K562 (cell line): Measurements from ENCODE around the gene TRIM33. TPM values are rescaled to one million over a fixed set of nuclear protein-coding genes. Genes with fewer than 3 reads are reported as not detected.

ENCODE experiments used
- ATAC-seq: fragments of 200-7000 bp; cut with Tn5 transposase; 3 replicates; pipeline ENCODE4 v1.9.1; 2020; ENCODE audit warnings: moderate library complexity
- BruUV-seq: library from RNA; stranded (reverse); fragments of 400-500 nt; replicated peaks from 2 replicates; lab custom pipeline; 2021; lab: Mats Ljungman, UMichigan
- CTCF ChIA-PET: fragments of 300-600 bp; formaldehyde crosslinking; extraction: SDS; loops from one replicate; lab custom pipeline; 2021; ENCODE audit warnings: low intra/inter-chr PET ratio; lab: Yijun Ruan, JAX
- POLR2A ChIA-PET: fragments of 300-600, 350-650 bp; sonication (Branson Sonifier 250); formaldehyde crosslinking; extraction: SDS; loops from one replicate; lab custom pipeline; 2021; ENCODE audit warnings: antibody characterized with exemption, inconsistent platforms; lab: Yijun Ruan, JAX
- DNase-seq, 4 experiments: peaks; one replicate each; pipeline versions ENCODE4 v3.0.0 to v3.0.0-alpha.2; 2011 to 2018; ENCODE audit warnings: low spot score in 3 of 4, mixed read lengths in 3 of 4; ENCODE audit errors: extremely low read depth in 1 of 4
- FAIRE-seq: peaks from 2 replicates; lab custom pipeline; 2011; peaks lifted over from hg19 to GRCh38; lab: Jason Lieb, UNC
- H2AFZ ChIP-seq: 2 replicates; pipeline ENCODE4 v1.6.0; 2011; ENCODE audit warnings: low read depth, low read length, control low read depth, inconsistent platforms
- H3K27ac ChIP-seq: fragments of 200-600 bp; 3 replicates; pipeline ENCODE4 v1.8.0; 2011; ENCODE audit warnings: low read depth, mild to moderate bottlenecking, control low read depth, inconsistent platforms, low read length, moderate library complexity, mixed read lengths; ENCODE audit errors: extremely low read depth
- H3K27me3 ChIP-seq, 2 experiments: fragments of 300-600 bp in 1 of 2; 2 replicates in 1 of 2; 3 replicates in 1 of 2; pipeline versions ENCODE4 v1.6.0 to v1.8.0; 2011; ENCODE audit warnings: inconsistent platforms in 2 of 2, low read length in 2 of 2, mild to moderate bottlenecking in 1 of 2, mixed read lengths in 1 of 2, moderate library complexity in 1 of 2; ENCODE audit not compliant: control insufficient read depth in 2 of 2, insufficient read depth in 2 of 2
- H3K36me3 ChIP-seq: fragments of 300-600 bp; 3 replicates; pipeline ENCODE4 v1.8.0; 2011; ENCODE audit warnings: mild to moderate bottlenecking, low read length, inconsistent platforms; ENCODE audit not compliant: control insufficient read depth, insufficient read depth
- H3K4me1 ChIP-seq, 2 experiments: fragments of 200-600 bp in 1 of 2; replicated peaks in 1 of 2; 2 replicates in 1 of 2; 3 replicates in 1 of 2; pipeline versions ENCODE4 v1.5.1 to v1.8.0; 2011; ENCODE audit warnings: inconsistent platforms in 2 of 2, low read length in 2 of 2, mild to moderate bottlenecking in 1 of 2, mixed read lengths in 1 of 2, moderate library complexity in 1 of 2; ENCODE audit not compliant: control insufficient read depth in 2 of 2, insufficient read depth in 2 of 2
- H3K4me2 ChIP-seq: 2 replicates; pipeline ENCODE4 v1.6.1; 2011; ENCODE audit warnings: low read length, control low read depth, inconsistent platforms, mixed read lengths; ENCODE audit not compliant: insufficient read depth
- H3K4me3 ChIP-seq: fragments of 200-600 bp; sonication (generic), shearing (Covaris generic); 2 replicates; pipeline ENCODE4 v1.5.1; 2016; ENCODE audit warnings: control low read depth, inconsistent platforms
- H3K79me2 ChIP-seq: fragments of 200-600 bp; 3 replicates; pipeline ENCODE4 v1.8.0; 2011; ENCODE audit warnings: low read length, inconsistent platforms; ENCODE audit not compliant: control insufficient read depth, insufficient read depth
- H3K9ac ChIP-seq, 2 experiments: 2 replicates each; pipeline versions ENCODE4 v1.6.0 to v1.6.1; 2011; ENCODE audit warnings: low read depth in 2 of 2, low read length in 2 of 2, control low read depth in 1 of 2, inconsistent platforms in 1 of 2, mild to moderate bottlenecking in 1 of 2, mixed read lengths in 1 of 2; ENCODE audit not compliant: insufficient read depth in 1 of 2
- H3K9me1 ChIP-seq: one replicate; pipeline ENCODE4 v1.6.0; 2011; ENCODE audit warnings: inconsistent platforms, mild to moderate bottlenecking, low read length, moderate library complexity; ENCODE audit not compliant: control insufficient read depth, insufficient read depth
- H3K9me3 ChIP-seq: replicated peaks from 2 replicates; pipeline ENCODE4 v1.5.1; 2011; ENCODE audit warnings: low read depth, low read length, inconsistent platforms; ENCODE audit not compliant: control insufficient read depth, insufficient read depth
- H4K20me1 ChIP-seq: replicated peaks from 2 replicates; pipeline ENCODE4 v1.6.1; 2011; ENCODE audit warnings: low read length, inconsistent platforms, mixed read lengths; ENCODE audit not compliant: control insufficient read depth, insufficient read depth
- ARID1B ChIP-seq: fragments of 450-650 bp; IDR thresholded peaks from 2 replicates; pipeline ENCODE4 v1.6.1; 2016; ENCODE audit warnings: antibody characterized with exemption, mild to moderate bottlenecking, inconsistent platforms
- CHD2 ChIP-seq: IDR thresholded peaks from 2 replicates; pipeline ENCODE4 v1.6.1; 2011; ENCODE audit warnings: low read depth, low read length
- GATA2 ChIP-seq: sonication (generic); formaldehyde crosslinking; IDR thresholded peaks from 2 replicates; pipeline ENCODE4 v1.4.0; 2020; ENCODE audit warnings: mild to moderate bottlenecking, missing genetic modification reagents
- POU5F1 ChIP-seq: fragments of 150-350 bp; IDR thresholded peaks from 2 replicates; pipeline ENCODE4 v1.6.1; 2014; ENCODE audit warnings: borderline replicate concordance, low read length, low read depth, mild to moderate bottlenecking; ENCODE audit not compliant: partially characterized antibody
- TAF1 ChIP-seq: IDR thresholded peaks from 2 replicates; pipeline ENCODE4 v1.6.1; 2011; ENCODE audit warnings: mild to moderate bottlenecking, low read length, moderate library complexity; ENCODE audit not compliant: insufficient read depth, control insufficient read depth, severe bottlenecking; ENCODE audit errors: extremely low read depth
- THAP7 ChIP-seq: fragments of 250-450 bp; sonication (Bioruptor Pico); IDR thresholded peaks from 2 replicates; pipeline ENCODE4 v1.5.0; 2021
- USF2 ChIP-seq: sonication (generic); formaldehyde crosslinking; IDR thresholded peaks from 2 replicates; pipeline ENCODE4 v1.5.0; 2020; ENCODE audit warnings: missing genetic modification reagents
- ZC3H11A ChIP-seq: IDR thresholded peaks from 2 replicates; pipeline ENCODE4 v1.6.1; 2012; ENCODE audit warnings: low read depth, low read length, improper control_type of control experiment
- ZNF184 ChIP-seq: sonication (generic); formaldehyde crosslinking; IDR thresholded peaks from 2 replicates; pipeline ENCODE4 v1.5.0; 2020; ENCODE audit warnings: missing genetic modification reagents
- ZNF436 ChIP-seq: fragments of 250-450, 450-650 bp; sonication (Bioruptor Pico); formaldehyde crosslinking; IDR thresholded peaks from 2 replicates; pipeline ENCODE4 v1.7.0; 2020; ENCODE audit warnings: mild to moderate bottlenecking
- WGBS: fragments of 100-300 bp; shearing (Covaris generic); methylation state at CpG from one replicate; pipeline ENCODE4 v1.1.6; 2016; ENCODE audit warnings: low coverage, mixed read lengths; ENCODE audit not compliant: insufficient coverage; ENCODE audit errors: missing lambda C conversion rate; 5-methylcytosine and 5-hydroxymethylcytosine counted together
- in situ Hi-C: fragments of 300-500 bp; cut with MboI; formaldehyde crosslinking; loops from 4 replicates; pipeline ENCODE4 v1.15.0; 2018; ENCODE audit warnings: inconsistent platforms, mixed read lengths
- intact Hi-C: fragments of 100-400 bp; cut with micrococcal nuclease; formaldehyde crosslinking; loops from 2 replicates; pipeline ENCODE4 v1.14.2; 2022
- polyA plus RNA-seq, 8 experiments: library from polyadenylated mRNA; depleted of rRNA in 4 of 8; stranded (reverse) in 5 of 8; unstranded in 3 of 8; fragments of >200 nt; fragmentation: Nextera tagmentation in 2 of 8; fragmentation: Illumina TruSeq in 1 of 8; extraction: Ambion mirVana in 2 of 8; extraction: Trizol in 1 of 8; gene quantifications; 2 replicates each; pipeline versions ENCODE4 v1.2.1 to v1.2.3, GENCODE V29; 2011 to 2014; ENCODE audit warnings: inconsistent platforms in 1 of 8, missing spikeins in 1 of 8
- total RNA-seq, 7 experiments: library from RNA; depleted of rRNA in 6 of 7; stranded (reverse); fragments of >200 nt in 6 of 7; fragmentation: Illumina TruSeq in 2 of 7; extraction: Trizol in 2 of 7; gene quantifications; 2 replicates each; pipeline versions ENCODE4 v1.2.1 to v1.2.3, GENCODE V29; 2011 to 2021; ENCODE audit warnings: low replicate concordance in 1 of 7
- TF ChIP-seq, protein P1 (sequence below): fragments of 250-450 bp; sonication (Bioruptor Pico); IDR thresholded peaks from 2 replicates; pipeline ENCODE4 v1.8.0; 2022; ENCODE audit warnings: inconsistent platforms

TRIM33 gene
- total and polyA plus RNA-seq, 9 of the 15 experiments (the other 6 are each of a cell fraction or from before 2014, with no cell fraction given), result 9.3 to 58.4 (median 40.2) TPM

DNA sequence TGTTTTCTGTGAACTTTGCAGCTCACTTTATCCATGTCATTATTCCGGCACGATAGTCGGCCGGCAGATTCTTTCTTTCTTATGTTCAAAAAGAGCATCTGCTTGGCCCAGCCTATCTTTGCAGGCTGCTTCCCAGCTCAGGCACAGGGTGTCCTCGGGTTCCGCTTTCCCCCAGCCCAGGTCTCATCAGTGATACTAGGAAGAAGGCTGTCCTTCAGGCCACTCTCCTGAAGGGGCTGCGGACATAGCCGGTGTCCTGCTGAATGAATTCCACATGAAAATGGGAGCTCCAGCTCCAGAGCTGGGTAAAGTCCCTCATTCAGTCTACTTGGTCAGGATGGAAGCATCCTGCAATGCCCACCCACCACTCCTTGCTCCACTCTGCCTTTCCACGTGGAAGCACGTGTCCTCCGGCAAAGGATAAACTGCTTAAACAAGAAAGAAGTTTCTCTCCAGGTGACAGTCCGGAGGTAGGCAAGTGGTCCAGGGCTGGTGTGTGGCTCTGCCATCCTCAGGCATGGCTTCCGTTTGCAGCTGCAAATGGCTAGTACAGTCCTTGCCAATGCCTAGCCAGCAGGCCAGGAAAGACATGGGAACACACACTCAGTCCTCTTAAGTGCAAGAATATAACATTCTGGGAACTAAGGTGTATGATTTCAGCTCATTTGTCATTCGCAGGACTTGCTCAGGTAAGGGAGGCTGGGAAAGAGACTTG is 161.0 kb downstream of the TRIM33 start:
- 57% methylated on average over 14 of the region's 14 CpGs for WGBS
- no peaks in the 10 kb centered on the region for H3K36me3 ChIP-seq
- H4K20me1 ChIP-seq, result no peaks in the 10 kb centered on the region
- CTCF ChIA-PET, result interaction anchor here (0.6 to 0.7 kb wide), 2 partner anchors 20 to 1548 kb away, joined by 3 to 4 read pairs; no protein-coding TSS in a partner anchor
- no peak for FAIRE-seq
- H3K4me1 ChIP-seq, result peaks cover 6 to 15% of the 10 kb centered on the region in 2 experiments; a peak in 4 of 5 replicates
- in situ Hi-C loops, result no loop called here
- intact Hi-C loops, result loop anchor here (10.0 kb wide), 1 partner anchor 405 kb away; the partner anchor contains the start of gene CSDE1
- POLR2A ChIA-PET, result no interaction called here
- H3K4me2 ChIP-seq, result no peak overlapping the region
- no peak overlapping the region for H2AFZ ChIP-seq
- no TSS peak for BruUV-seq
- H3K9me3 ChIP-seq, result no peaks in the 10 kb centered on the region
- H3K9ac ChIP-seq, result no peak overlapping the region
- no peaks in the 10 kb centered on the region; a peak in 1 of 5 replicates for H3K27me3 ChIP-seq
- no peak overlapping the region for H3K4me3 ChIP-seq
- no peak overlapping the region for H3K27ac ChIP-seq
- TF ChIP-seq USF2 (CRISPR knock-in tag), result no peak
- TF ChIP-seq GATA2 (CRISPR knock-in tag), result no peak
- TF ChIP-seq ZNF184 (CRISPR knock-in tag), result no peak
- no peak for TF ChIP-seq CHD2
- TF ChIP-seq, protein P1, sequence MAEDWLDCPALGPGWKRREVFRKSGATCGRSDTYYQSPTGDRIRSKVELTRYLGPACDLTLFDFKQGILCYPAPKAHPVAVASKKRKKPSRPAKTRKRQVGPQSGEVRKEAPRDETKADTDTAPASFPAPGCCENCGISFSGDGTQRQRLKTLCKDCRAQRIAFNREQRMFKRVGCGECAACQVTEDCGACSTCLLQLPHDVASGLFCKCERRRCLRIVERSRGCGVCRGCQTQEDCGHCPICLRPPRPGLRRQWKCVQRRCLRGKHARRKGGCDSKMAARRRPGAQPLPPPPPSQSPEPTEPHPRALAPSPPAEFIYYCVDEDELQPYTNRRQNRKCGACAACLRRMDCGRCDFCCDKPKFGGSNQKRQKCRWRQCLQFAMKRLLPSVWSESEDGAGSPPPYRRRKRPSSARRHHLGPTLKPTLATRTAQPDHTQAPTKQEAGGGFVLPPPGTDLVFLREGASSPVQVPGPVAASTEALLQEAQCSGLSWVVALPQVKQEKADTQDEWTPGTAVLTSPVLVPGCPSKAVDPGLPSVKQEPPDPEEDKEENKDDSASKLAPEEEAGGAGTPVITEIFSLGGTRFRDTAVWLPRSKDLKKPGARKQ (CRISPR knock-in tag), result no peak
- no peak for TF ChIP-seq THAP7
- no peak for TF ChIP-seq POU5F1
- no peak for TF ChIP-seq TAF1
- no peak for TF ChIP-seq ARID1B
- TF ChIP-seq ZC3H11A, result no peak
- TF ChIP-seq ZNF436 (CRISPR knock-in tag), result no peak
- H3K9me1 ChIP-seq, result no peaks in the 10 kb centered on the region
- H3K79me2 ChIP-seq, result no peaks in the 10 kb centered on the region
- no peak for ATAC-seq
- DNase-seq, result no peak
